Islet precursor cell (in vitro differentiated cells): ENCODE measurements around the gene KLF4.
A peak's percentile ranks its signal among the peaks of the same experiment; 100 is the strongest.

Experiments used
- DNase-seq: peaks from one replicate; pipeline ENCODE4 v3.0.0-alpha.2; 2018

KLF4 gene

GRCh38 chr9:107487521-107488374 is 1.8 kb downstream of the KLF4 start:
- DNase-seq, result peak; percentile 90

GRCh38 chr9:107486674-107487520 is 2.7 kb downstream of the KLF4 start:
- peak; percentile 63 for DNase-seq

DNA sequence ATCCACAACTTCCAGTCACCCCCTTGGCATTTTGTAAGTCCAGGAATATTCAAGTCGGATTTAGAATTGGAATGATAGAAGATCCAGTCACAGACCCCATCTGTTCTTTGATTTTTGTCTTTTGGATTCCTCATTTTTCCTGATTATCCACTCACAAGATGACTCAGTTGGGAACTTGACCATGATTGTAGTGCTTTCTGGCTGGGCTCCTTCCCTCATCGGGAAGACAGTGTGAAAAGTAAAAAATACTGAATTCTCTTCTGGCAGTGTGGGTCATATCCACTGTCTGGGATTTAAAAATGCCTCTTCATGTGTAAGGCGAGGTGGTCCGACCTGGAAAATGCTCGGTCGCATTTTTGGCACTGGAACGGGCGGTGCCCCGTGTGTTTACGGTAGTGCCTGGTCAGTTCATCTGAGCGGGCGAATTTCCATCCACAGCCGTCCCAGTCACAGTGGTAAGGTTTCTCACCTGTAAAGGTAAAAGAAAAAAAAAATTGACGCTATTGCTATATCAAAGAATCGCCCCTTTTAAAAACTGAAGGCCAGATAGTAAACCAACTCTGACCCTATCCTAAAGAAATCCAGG is 4.0 kb downstream of the KLF4 start:
- no peak for DNase-seq

- DNase-seq, result no peak
These were observed 5.3 kb downstream of the KLF4 start for GRCh38 chr9:107484117-107484723.

DNA sequence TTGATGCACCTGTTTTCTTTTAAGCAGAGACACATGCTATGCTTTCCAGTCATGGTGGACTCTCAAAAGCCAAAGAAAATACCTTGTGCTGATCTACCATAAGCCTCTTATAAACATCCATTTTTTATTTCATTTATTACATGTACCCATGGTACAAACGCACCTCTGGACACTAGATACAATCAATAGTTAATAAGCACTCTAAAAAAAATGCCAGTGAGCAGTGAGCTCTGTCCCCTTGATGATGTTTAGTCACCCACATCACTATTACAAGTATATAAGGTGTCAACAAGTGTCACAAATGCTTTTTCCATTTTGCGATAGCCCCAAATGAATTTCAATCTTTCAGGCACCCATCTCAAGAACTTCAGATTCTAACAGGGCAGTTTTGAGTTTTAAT is 5.9 kb downstream of the KLF4 start:
- no peak for DNase-seq

DNA sequence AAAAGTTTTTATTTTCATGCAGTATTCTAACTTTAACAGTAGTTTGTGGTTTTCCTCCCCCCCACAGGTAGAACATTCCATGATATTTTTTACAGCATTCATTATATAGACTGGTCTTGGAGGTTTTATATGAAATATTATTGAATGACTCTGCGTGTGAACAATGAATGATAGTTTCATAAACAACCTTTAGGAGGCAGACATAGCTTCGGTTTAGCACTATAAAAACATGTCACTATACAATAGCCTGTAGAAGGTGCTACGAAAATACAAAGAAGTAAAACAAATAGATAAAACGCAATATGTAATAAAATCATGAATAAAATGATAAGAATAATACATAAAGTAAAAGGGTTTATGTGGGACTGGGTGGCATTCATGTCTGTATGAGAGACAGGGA is 8.5 kb downstream of the KLF4 start:
- DNase-seq, result no peak

- no peak for DNase-seq
These were observed 9.2 kb downstream of the KLF4 start for GRCh38 chr9:107480386-107480789.

DNA sequence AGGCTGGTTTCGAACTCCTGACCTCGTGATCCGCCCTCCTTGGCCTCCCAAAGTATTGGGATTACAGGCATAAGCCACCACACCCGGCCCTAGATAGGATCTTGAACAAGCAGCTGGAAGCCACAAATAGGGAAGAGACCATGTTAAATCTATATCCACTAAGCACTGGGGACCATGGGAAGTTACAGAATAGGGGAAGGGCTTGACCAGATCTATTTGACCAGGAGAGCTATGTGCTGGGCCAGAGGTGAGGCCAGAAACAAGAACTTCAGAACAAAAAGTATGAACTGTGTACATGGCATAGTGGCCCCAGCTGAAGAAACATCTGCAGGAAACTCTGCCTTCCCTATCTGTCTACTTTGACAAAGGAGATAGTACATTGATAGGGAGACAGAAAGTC is 10.8 kb downstream of the KLF4 start:
- DNase-seq, result no peak

DNA sequence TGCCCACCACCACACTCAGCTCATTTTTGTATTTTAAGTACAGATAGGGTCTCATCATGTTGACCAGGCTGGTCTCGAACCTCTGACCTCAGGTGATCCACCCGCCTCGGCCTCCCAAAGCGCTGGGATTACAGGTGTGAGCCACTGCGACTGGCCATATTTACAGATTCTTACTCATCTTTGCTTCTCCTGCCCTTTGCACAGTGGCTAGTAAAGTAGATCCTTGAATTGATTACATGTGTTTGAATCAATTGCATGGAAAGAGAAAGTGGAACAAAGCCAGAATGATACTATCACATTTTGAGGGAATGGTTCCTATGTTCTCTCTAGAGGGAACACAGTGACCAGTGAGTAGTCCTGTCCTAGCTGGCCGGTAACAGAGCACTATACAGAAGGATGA is 15.4 kb downstream of the KLF4 start:
- no peak for DNase-seq

DNA sequence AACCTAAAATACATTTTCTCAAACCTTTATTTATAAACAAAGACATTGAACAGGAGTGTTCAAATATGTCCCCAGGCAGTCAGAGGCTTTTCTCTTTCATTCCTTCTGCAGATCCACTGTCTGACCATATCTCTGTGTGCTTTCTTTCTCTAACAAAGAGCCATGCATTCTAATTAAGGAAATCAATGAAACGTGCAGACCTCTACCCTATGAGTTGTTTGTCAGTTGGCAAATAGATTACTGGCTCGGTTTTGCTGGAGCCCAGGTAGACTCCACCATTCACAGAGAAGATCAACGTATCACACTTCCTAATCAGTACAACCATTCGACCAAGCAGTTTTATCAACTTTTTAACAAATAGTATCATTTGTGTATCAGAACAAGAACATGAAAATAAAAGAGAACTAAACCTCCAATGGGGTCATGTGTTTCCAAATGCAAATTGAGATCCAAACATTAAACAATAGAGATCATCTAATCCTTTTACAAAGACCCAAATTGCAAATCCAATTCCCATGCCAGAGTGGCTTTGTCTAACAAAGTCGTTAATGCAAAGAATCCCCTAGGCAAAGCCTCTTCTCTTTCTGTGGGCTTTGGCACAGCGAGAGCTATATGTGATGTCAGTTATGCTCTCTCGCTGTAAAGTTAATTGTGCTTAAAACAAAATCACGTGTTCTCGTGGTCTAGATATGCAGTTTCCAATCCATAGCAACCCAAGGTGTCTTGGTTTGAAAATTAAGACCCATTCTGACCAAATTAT is 16.8 kb downstream of the KLF4 start:
- no peak for DNase-seq

DNA sequence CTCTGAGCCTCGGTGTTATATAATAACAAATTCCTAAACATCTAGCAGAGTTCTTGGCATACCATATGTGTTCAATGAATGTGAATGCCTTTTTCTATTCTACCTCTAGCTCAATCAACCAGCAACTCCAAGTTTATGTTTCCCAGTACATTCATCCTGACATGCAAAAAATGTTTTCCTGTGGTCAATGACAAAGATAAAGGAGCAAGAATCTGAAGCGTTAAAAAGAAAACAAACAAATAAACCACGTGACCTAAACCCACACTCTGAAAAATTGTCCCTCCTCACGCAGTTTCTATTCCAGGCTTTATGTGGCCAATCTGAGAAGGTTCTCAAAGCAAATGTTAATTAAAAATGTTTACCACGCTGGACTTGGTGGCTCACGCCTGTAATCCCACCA is 18.0 kb downstream of the KLF4 start:
- DNase-seq, result no peak

DNA sequence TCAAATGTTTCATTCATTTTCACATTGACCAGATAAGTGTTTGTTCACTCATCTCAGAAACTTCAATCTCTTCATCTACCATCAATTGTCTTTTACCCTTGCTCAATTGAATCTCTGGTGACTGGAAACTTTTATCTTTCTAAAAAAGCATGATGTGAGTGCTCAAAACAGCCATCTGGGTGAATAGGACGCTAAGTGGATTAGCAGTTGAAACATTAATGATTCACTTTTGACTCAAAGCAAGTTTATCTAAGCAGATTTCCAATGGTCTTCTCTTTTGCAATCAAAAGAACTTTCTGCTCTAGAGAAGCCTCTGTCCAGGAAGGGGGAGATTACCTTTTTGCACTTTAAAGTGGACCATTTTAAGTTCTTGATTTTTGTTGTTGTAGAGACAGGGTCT is 22.2 kb downstream of the KLF4 start:
- no peak for DNase-seq

DNA sequence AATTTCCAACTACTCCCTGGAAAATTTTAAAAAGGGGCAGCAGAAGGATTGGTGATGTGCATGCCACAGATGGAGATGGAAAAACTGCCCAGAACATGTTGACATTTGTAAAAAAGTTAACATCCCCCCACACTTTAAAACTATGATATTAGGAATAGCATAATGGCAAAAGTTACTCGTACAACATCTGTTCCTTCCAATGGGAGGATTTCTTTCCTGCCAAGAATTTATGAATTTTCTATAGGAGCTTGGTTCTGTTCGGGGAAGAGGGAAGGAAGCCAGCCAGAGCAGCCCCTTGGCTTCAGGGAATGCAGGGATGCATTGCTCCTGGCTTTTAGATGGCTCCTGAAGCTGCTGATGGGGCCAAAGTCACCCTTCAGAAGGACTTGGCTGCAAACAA is 22.7 kb downstream of the KLF4 start:
- no peak for DNase-seq

GRCh38 chr9:107465467-107466451 is 23.8 kb downstream of the KLF4 start:
- DNase-seq, result peak; percentile 77

DNA sequence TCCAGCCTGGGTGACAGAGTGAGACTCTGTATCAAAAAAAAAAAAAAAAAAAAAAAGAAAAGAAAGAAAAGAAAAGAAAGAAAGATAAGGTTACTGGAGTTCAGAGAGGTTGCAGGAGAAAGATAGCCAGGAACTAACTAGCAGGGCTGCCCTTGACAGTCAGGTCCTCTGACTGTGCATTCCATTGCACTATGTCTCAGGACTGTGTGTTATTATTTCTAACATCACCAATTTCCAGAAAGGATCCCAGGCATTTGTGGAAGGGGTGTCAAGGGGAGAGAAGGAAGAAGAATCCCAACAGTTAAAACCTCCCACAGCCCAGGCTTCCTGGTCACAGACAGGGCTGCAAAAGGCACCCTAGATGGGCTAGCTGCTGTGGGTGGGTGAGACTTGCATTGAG is 25.1 kb downstream of the KLF4 start:
- DNase-seq, result no peak

GRCh38 chr9:107462691-107463090 is 26.9 kb downstream of the KLF4 start:
- no peak for DNase-seq

GRCh38 chr9:107460153-107461023 is 29.2 kb downstream of the KLF4 start:
- DNase-seq, result no peak

DNA sequence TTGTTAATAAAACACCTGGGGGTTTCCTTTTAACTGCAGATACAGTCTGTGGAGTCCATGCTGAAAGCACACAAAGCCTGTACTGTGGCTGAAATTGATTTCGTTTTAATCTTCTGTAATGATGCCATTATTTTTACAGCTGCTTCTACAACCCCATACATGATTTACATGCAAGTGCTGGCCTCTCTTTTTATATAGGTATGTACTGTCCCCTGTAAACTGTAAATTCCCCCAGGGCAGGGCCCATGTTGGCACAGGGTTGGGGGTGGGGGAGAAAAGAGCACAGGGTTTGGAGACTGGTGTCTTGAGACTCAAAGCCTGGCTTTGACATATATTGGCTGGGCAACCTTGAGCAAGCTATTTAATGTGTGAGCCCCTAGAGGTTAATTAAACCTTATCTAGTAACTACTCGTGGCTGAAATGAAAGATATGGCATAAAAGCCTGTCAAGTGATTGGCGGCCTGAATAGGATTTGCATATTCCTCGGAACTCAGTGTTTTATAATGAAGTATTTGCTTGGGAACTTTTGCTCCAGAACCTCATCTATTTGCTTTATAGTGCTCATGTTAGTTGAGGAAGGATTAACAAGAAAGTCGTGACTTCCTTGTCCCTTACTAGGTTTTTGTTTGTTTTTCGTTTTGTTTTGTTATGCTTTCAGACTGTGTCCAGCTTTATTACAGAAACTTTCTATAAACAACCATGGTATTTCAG is 34.0 kb downstream of the KLF4 start:
- DNase-seq, result no peak

- no peak for DNase-seq
These were observed 36.1 kb downstream of the KLF4 start for GRCh38 chr9:107453479-107453878.

GRCh38 chr9:107447834-107448233 is 41.7 kb downstream of the KLF4 start:
- no peak for DNase-seq
